Muscle layer of colon (tissue), 2 donors: ENCODE measurements around the gene MUC6.

Source experiments
- H3K27ac ChIP-seq: one replicate; pipeline ENCODE4 v1.7.0; 2013; ENCODE audit warnings: low read depth, mild to moderate bottlenecking, low read length, moderate library complexity
- H3K27me3 ChIP-seq, 2 donors: one replicate each; pipeline ENCODE4 v1.7.0; 2013; ENCODE audit warnings: low read length in 2 of 2, mild to moderate bottlenecking in 2 of 2; ENCODE audit not compliant: insufficient read depth in 2 of 2, control insufficient read depth in 1 of 2
- H3K36me3 ChIP-seq: one replicate; pipeline ENCODE4 v1.7.0; 2013; ENCODE audit warnings: mild to moderate bottlenecking, low read length; ENCODE audit not compliant: insufficient read depth
- H3K4me1 ChIP-seq: one replicate; pipeline ENCODE4 v1.7.0; 2013; ENCODE audit warnings: mild to moderate bottlenecking, low read length; ENCODE audit not compliant: insufficient read depth
- H3K4me3 ChIP-seq, 2 donors: one replicate each; pipeline ENCODE4 v1.7.0; 2013; ENCODE audit warnings: low read length in 2 of 2, low read depth in 1 of 2, mild to moderate bottlenecking in 1 of 2, moderate library complexity in 1 of 2
- H3K9ac ChIP-seq: one replicate; pipeline ENCODE4 v1.7.0; 2013; ENCODE audit warnings: low read length
- H3K9me3 ChIP-seq: one replicate; pipeline ENCODE4 v1.7.0; 2013; ENCODE audit warnings: mild to moderate bottlenecking, low read length
- donor health status: abdominal sarcoma.
- donor health status: Adenocarcinoma of cecum.

The MUC6 gene, protein sequence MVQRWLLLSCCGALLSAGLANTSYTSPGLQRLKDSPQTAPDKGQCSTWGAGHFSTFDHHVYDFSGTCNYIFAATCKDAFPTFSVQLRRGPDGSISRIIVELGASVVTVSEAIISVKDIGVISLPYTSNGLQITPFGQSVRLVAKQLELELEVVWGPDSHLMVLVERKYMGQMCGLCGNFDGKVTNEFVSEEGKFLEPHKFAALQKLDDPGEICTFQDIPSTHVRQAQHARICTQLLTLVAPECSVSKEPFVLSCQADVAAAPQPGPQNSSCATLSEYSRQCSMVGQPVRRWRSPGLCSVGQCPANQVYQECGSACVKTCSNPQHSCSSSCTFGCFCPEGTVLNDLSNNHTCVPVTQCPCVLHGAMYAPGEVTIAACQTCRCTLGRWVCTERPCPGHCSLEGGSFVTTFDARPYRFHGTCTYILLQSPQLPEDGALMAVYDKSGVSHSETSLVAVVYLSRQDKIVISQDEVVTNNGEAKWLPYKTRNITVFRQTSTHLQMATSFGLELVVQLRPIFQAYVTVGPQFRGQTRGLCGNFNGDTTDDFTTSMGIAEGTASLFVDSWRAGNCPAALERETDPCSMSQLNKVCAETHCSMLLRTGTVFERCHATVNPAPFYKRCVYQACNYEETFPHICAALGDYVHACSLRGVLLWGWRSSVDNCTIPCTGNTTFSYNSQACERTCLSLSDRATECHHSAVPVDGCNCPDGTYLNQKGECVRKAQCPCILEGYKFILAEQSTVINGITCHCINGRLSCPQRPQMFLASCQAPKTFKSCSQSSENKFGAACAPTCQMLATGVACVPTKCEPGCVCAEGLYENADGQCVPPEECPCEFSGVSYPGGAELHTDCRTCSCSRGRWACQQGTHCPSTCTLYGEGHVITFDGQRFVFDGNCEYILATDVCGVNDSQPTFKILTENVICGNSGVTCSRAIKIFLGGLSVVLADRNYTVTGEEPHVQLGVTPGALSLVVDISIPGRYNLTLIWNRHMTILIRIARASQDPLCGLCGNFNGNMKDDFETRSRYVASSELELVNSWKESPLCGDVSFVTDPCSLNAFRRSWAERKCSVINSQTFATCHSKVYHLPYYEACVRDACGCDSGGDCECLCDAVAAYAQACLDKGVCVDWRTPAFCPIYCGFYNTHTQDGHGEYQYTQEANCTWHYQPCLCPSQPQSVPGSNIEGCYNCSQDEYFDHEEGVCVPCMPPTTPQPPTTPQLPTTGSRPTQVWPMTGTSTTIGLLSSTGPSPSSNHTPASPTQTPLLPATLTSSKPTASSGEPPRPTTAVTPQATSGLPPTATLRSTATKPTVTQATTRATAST (N-terminal part only)

GRCh38 chr11:1036303-1036923 lies at the start of gene MUC6:
TSS of gene MUC6 (minus strand) at chr11:1036718. CDS start at chr11:1036655, 63 bp downstream.
- Histone ChIP-seq H3K27me3 (peaks cover 0 to 39% of the 10 kb centered on the region in 2 donors), H3K9me3 (no peaks in the 10 kb centered on the region), H3K4me3 (no peak within 1 kb of the TSS), H3K9ac (no peak within 1 kb of the TSS), H3K4me1 (no peaks in the 10 kb centered on the region), H3K27ac (no peak within 1 kb of the TSS), H3K36me3 (no peaks in the 10 kb centered on the region)

GRCh38 chr11:1085440-1086170 lies 49.1 kb upstream of the MUC6 start:
- Histone ChIP-seq H3K27me3 (peaks cover 0 to 6% of the 10 kb centered on the region in 2 donors), H3K4me1 (no peaks in the 10 kb centered on the region), H3K36me3 (no peaks in the 10 kb centered on the region), H3K4me3 (no peak overlapping the region), H3K9ac (no peak overlapping the region), H3K27ac (no peak overlapping the region), H3K9me3 (no peaks in the 10 kb centered on the region)

DNA sequence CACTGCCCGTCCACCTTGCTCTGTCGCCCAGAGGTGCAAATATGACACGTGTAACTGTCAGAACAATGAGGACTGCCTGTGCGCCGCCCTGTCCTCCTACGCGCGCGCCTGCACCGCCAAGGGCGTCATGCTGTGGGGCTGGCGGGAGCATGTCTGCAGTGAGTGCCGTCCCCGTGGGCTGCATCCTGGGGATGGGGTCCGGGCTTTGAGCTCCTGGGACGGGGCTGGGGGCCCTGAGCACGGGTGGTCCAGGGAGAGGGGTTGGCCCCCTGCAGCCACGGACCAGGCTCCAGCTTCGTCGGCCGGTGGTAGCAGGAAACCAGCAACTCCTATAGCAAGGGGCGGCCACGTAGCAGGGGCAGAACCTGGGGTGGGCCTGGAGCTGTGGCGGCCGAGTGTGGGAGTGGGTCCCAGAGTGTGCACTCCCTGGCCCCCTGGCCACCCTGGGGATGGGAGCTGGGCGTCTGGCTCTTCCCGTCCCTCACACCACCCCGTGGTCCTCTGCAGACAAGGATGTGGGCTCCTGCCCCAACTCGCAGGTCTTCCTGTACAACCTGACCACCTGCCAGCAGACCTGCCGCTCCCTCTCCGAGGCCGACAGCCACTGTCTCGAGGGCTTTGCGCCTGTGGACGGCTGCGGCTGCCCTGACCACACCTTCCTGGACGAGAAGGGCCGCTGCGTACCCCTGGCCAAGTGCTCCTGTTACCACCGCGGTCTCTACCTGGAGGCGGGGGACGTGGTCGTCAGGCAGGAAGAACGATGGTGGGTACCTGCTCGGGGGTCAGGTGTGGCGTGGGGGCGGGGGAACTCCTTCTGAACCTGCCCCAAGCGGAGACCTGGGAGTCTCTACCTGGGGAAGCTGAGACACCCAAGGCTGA lies 48.3 kb upstream of the MUC6 start:
- no peaks in the 10 kb centered on the region for H3K4me1 ChIP-seq
- H3K27me3 ChIP-seq = peaks cover 0 to 6% of the 10 kb centered on the region in 2 donors
- H3K4me3 ChIP-seq = no peak overlapping the region
- H3K9ac ChIP-seq = no peak overlapping the region
- no peaks in the 10 kb centered on the region for H3K9me3 ChIP-seq
- H3K36me3 ChIP-seq = no peaks in the 10 kb centered on the region
- no peak overlapping the region for H3K27ac ChIP-seq

DNA sequence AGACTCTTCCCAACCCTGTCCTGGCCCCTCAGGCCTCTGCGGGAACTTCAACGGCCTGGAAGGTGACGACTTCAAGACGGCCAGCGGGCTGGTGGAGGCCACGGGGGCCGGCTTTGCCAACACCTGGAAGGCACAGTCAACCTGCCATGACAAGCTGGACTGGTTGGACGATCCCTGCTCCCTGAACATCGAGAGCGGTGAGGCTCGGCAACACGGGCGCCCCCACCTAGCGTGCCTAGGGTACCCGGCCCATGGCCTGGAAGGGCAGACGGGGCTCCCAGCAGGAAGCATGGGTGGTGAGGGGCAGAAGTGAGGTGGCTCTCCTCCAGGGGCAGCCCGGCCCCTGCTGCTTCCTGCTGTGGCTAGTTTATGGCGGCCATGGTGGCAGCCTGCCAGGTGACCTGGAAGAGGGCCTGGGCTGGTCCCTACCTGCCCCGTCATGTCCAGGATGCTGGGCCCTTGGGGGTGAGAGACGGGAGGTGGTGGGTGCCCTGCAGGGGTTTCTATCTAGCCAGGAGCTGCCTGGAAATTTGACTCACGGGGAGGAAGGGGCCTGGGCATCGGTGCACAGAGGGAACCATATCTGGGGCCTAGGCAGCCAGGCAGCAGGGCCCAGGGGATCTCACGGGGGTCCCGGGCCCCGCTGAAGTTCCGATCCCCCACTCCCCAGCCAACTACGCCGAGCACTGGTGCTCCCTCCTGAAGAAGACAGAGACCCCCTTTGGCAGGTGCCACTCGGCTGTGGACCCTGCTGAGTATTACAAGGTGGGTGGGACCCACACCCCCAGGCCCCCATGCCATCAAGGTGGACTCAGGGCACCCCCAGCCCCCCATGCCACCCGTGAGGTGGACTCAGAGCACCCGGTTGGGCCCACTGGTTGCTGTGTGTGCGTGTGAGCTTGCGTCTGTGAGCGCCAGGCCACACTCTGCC lies 47.4 kb upstream of the MUC6 start:
- Histone ChIP-seq H3K36me3 (no peaks in the 10 kb centered on the region), H3K4me1 (no peaks in the 10 kb centered on the region), H3K27me3 (peaks cover 0 to 6% of the 10 kb centered on the region in 2 donors), H3K9ac (no peak overlapping the region), H3K4me3 (no peak overlapping the region), H3K27ac (no peak overlapping the region), H3K9me3 (no peaks in the 10 kb centered on the region)

- Histone ChIP-seq H3K27me3 (peaks cover 0 to 6% of the 10 kb centered on the region in 2 donors), H3K4me3 (no peak overlapping the region), H3K27ac (no peak overlapping the region)
Measured at GRCh38 chr11:1082728-1083620, 46.5 kb upstream of the MUC6 start.

DNA sequence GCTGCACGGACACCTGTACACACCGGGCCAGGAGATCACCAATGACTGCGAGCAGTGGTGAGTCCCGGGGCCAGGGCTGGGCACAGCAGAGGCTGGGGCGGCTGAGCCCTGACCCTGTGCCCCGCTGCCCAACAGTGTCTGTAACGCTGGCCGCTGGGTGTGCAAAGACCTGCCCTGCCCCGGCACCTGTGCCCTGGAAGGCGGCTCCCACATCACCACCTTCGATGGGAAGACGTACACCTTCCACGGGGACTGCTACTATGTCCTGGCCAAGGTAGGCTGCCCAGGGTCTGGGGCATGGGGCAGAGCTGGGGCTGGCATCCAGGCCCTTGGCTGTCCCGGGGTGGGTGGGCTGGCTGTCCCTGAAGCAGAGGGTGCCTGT lies 45.8 kb upstream of the MUC6 start:
- peaks cover 0 to 6% of the 10 kb centered on the region in 2 donors for H3K27me3 ChIP-seq
- H3K4me3 ChIP-seq = no peak overlapping the region
- no peaks in the 10 kb centered on the region for H3K36me3 ChIP-seq
- H3K9ac ChIP-seq = no peak overlapping the region
- H3K27ac ChIP-seq = no peak overlapping the region
- H3K4me1 ChIP-seq = no peaks in the 10 kb centered on the region
- H3K9me3 ChIP-seq = no peaks in the 10 kb centered on the region

More at GRCh38 chr11:1082728-1083620, 46.5 kb upstream of the MUC6 start:
- H3K36me3 ChIP-seq = no peaks in the 10 kb centered on the region
- no peaks in the 10 kb centered on the region for H3K9me3 ChIP-seq
- H3K4me1 ChIP-seq = no peaks in the 10 kb centered on the region
- no peak overlapping the region for H3K9ac ChIP-seq

DNA sequence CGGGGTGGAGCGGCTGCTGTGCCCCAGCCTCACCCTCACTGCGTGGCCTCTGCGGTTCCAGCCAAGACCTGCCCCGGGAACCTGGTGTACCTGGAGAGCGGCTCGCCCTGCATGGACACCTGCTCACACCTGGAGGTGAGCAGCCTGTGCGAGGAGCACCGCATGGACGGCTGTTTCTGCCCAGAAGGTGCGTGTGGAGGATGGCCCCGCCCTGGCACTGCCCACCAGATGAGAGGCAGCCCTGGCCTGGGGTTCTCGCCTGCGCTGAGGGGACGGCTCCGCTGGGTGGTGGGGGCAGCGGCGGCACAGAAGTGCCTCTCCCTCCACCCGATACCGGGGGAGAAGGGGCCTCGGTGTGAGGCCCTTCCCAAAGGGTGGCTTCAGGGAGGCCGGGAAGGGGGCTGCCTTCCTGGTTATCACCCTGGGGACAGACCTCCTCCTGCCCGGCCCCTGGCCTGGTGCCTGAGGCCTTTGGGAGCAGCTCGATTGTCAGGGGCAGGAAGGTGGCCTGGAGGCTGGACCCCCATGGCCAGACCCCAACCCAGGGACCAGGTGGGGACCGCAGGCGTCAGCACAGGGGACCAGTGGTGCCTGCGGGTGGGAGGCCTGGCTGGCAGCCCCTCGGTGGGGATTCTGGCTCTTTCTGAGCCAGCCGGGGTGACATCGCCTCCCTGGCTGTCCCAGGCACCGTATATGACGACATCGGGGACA lies 45.2 kb upstream of the MUC6 start:
- Histone ChIP-seq H3K27me3 (peaks cover 0 to 6% of the 10 kb centered on the region in 2 donors), H3K4me1 (no peaks in the 10 kb centered on the region), H3K9me3 (no peaks in the 10 kb centered on the region), H3K27ac (no peak overlapping the region), H3K4me3 (no peak overlapping the region), H3K36me3 (no peaks in the 10 kb centered on the region), H3K9ac (no peak overlapping the region)

DNA sequence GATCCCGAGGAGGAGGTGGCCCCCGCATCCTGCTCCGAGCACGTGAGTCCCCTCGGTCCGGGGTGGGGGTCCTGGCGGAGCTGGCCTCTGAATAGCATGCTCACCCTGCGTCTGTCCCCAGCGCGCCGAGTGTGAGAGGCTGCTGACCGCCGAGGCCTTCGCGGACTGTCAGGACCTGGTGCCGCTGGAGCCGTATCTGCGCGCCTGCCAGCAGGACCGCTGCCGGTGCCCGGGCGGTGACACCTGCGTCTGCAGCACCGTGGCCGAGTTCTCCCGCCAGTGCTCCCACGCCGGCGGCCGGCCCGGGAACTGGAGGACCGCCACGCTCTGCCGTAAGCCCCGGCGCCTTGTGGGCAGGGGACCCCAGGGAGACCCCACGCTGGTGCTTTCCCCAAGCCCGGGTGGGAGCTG lies 41.7 kb upstream of the MUC6 start:
- no peak overlapping the region for H3K9ac ChIP-seq
- no peaks in the 10 kb centered on the region for H3K9me3 ChIP-seq
- no peak overlapping the region for H3K4me3 ChIP-seq

More for the DNA sequence above, 41.7 kb upstream of the MUC6 start:
- Histone ChIP-seq H3K4me1 (no peaks in the 10 kb centered on the region), H3K27me3 (peaks cover 0 to 12% of the 10 kb centered on the region in 2 donors), H3K27ac (no peak overlapping the region), H3K36me3 (no peaks in the 10 kb centered on the region)
